Tibial nerve (tissue), 4 donors: ENCODE data around the gene SAPCD1.

Experiments used
- CTCF ChIP-seq, 5 experiments: fragments of 200-600 bp in 3 of 5; fragments of 450-650 bp in 2 of 5; sonication (generic) in 3 of 5; IDR thresholded peaks; one replicate each; pipeline ENCODE4 v1.5.1; 2016 to 2019; ENCODE audit warnings: antibody characterized with exemption in 5 of 5, mild to moderate bottlenecking in 3 of 5, moderate library complexity in 2 of 5
- EP300 ChIP-seq, 2 donors: sonication (generic); formaldehyde crosslinking; IDR thresholded peaks; one replicate each; pipeline ENCODE4 v1.6.1; 2017; ENCODE audit warnings: antibody characterized with exemption in 2 of 2, mild to moderate bottlenecking in 1 of 2
- POLR2A ChIP-seq, 2 donors: fragments of 450-650 bp; IDR thresholded peaks; one replicate each; pipeline ENCODE4 v1.6.1; 2017; ENCODE audit warnings: antibody characterized with exemption in 2 of 2, mild to moderate bottlenecking in 2 of 2, moderate library complexity in 2 of 2

GRCh38 chr6:31778193-31778592, 15.7 kb downstream of the SAPCD1 start:
- no peak for TF ChIP-seq CTCF (IDR thresholded peaks at IDR 0.05)
- TF ChIP-seq POLR2A (IDR thresholded peaks at IDR 0.05) = no peak
- no peak for TF ChIP-seq EP300 (IDR thresholded peaks at IDR 0.05)
